Measurements from ENCODE around the gene MZT2B.
A peak's percentile ranks its signal among the peaks of the same experiment; 100 is the strongest.
"Not testable (repeated sequence)": the region's sequence is repeated elsewhere in the genome, so short reads cannot be mapped to it uniquely, and the experiment has no call there.

Gene MZT2B

DNA sequence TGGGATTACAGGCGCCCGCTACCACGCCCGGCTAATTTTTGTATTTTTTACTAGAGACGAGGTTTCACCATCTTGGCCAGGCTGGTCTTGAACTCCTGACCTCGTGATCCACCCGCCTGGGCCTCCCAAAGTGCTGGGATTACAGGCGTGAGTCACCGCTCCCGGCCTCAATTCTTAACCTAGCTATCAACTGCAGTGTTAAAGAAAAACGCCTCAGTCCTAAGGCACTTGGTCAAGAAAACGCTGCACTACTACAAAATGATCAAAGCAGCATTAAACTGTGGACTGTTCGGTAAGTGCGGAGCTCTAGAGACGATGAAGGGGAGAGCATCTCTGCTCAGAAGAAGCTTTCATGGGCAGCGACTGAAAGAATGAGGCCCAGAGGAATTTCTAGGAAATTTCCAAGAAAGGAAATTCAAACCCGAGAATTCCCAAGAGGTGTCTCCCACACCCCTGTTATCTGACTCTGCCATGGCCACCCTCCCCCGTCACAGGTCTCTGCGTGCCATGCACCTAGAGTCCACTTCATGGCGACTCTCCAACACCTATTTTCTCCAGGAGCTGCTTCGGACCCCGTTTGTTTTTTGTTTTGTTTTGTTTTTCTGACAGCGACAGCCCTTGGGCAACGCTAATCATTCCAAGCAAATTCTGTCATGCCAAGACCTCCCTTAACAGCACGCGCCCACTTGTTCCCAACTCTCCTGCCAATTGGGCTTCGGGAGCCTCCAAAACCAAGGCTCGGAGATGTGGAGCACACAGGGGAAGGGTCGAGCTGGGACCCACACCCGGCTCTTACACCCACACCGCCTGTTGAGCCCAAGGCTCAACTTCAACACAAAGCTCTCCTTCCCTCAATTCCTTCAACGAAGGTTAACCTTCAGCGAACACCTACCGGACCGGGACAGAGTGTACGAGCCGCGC lies 1.4 kb upstream of the MZT2B start:
- not testable (repeated sequence) for DNase-seq

GRCh38 chr2:130181325-130181879 lies 660 bp upstream of the MZT2B start, which contains the start of gene SMPD4:
Gene SMPD4, minus strand, starts transcription at chr2:130181602. Its CDS starts 5,010 bp downstream, at chr2:130176592.
- peak; percentile 98 for DNase-seq

DNA sequence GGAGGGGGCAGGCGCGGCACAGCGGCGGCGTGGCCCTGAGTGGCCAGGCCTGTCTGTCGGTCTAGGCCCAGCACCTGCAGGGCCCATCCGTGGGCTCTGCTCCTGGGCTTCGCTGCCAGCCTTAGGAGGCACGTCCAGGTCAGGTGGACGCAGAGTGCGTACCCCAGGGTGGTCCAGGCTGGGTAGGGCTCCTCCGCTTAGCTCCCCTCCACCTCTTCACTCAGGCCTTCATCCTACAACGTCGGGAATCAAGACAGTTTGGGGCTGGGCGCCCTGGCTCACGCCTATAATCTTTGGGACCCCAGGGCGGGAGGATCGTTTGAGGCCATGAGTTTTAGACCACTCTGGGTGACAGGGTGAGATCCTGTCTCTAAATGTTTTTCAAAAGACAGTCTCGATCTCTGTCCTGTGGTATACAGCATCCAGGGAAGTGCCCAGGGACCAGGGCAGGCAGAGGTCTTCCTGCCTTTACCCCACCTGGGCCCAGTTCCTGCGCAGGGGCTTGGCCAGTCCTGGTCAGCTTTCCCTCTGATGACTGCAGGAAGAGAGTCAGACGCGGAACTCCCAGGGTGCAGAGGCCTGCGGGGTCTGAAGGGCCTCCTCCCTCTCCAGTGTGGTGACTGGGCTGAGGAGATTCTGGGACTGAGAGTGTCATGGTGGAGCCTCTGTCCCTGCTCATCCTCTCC lies 907 bp downstream of the MZT2B start:
- not testable (repeated sequence) for DNase-seq

- DNase-seq: peak; percentile 47
Measured at GRCh38 chr2:130183512-130184373, 1.7 kb downstream of the MZT2B start.

DNA sequence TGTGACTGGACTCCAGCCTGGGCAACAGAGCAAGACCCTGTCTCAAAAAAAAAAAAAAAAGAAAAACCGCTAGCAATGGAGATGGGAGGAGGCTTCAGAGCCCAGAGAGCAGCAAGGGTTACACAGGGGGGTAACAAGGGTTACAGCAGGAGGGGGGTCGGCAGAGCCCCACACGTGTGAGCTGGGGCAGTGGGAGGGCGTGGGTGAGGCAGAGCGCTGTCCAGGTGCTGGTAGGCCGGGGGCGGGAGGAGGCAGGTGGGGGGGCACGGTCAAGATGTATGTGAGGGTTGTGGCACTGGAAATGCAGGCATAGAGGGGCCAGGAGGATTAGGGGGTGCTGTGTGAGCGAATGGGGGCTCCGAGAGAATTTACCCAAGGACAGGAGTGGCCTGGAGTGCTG lies 3.4 kb downstream of the MZT2B start:
- no peak for DNase-seq

DNA sequence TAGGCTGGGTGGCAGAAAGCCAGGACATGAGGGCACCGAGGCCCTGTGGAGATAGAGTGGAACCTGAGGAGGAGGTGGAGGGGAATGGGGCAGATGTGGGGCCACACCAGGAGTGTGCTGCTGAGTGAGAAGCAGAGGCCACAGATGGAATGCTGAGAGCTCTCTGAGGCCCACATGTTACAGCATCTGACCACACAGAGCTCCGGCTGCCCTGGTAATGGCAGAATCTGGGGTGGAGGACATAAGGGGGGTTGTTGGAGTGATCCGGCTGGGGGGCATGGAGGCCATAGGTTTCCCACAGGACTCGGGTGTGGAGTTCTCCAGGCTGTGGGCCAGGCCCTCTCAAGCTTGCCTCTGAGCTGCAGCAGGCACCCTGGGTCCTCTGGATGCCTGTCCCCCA lies 3.8 kb downstream of the MZT2B start:
- no peak for DNase-seq

DNA sequence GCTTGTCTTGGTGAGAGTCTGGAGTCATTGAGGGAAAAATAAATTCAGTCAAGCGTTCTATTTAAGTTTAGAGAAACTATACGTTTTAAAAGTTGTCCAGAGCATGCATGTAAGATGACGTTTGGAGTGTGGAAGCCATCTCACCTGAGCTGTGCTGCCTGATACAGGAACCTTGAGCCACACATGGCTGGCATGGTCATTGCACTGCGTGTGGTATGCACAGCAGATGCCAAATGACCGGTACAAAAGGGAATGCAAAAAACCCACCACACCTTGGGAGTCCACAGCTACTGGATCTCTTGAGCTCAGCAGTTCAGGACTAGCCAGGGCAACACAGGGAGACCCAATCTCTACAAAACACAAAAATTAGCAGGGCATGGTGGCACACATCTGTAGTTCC lies 4.3 kb downstream of the MZT2B start:
- DNase-seq: no peak

DNA sequence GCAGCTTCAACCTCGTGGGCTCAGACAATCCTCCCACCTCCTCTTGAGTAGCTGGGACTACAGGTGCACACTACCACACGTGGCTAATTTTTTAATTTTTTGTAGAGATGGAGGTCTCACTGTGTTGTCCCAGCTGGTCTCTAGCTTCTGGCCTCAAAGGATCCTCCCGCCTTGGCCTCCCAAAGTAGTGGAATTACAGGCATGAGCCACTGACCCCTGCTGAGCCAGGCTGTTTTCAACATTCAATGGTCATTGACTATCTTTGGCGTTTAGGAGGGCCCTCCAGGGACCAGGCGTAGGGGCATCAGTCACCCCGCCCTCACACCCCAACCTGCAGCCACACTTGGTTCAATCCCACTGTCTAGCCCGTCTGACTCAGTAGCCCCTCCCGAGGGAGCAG lies 5.2 kb downstream of the MZT2B start:
- DNase-seq: no peak

- DNase-seq: not testable (repeated sequence)
Measured at GRCh38 chr2:130187859-130188792, 6.1 kb downstream of the MZT2B start.

DNA sequence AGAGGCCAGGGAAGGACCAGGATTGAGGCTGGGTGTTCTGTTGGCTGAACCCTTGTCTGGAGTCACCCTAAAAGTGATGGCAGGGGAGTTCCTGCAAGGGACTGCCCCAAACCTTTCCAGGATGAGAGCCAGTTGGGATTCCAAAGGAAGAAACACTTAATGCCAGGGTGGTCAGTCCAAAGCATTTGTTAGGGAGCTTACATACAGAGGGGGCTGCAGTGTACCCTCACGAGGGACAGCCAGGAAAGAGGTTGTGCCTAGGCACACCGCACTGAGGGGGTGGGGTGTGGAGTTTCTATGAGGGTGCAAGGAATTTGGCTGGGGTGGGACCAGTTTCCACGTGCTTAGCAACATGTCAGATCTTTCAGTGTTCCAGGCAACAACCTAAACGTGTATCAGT lies 6.9 kb downstream of the MZT2B start:
- DNase-seq: not testable (repeated sequence)

DNA sequence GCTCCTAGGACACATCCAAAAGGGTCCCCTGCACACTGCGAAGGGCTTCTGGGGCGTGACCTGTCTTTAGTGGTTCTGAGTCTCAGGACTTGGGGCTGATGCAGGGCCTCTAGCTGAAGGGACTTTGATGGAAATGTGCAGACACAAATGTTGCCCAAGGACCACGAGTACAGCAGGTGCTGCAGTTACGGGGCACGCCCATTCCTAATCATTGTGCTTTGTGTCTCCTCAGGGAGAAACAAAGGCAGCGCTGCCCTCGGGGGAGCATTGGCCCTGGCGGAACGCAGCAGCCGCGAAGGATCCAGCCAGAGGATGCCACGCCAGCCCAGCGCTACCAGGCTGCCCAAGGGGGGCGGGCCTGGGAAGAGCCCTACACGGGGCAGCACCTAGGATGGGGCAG lies 8.2 kb downstream of the MZT2B start:
- no peak for DNase-seq

DNA sequence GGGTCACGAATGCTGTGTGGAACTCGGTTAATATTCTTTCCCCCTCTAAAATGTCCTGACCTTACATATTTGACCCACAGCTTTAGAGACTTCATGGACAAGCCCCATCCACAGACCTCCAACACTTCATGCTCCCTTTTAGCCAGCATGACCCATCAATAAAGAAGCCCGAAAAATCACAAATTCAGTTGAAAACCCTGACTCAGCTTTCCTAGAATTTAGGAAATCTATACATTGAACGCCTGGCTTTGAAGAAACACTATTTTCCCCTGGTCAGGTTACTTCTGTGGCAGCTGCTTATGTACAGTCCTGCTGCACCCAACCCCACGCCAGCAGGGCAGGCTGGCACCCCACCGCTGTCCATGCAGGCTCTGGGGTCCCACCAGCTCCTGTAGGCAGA lies 9.3 kb downstream of the MZT2B start:
- DNase-seq: not testable (repeated sequence)

GRCh38 chr2:130192451-130192850 lies 10.4 kb downstream of the MZT2B start:
- DNase-seq: not testable (repeated sequence)

GRCh38 chr2:130193824-130194223 lies 11.8 kb downstream of the MZT2B start:
- DNase-seq: not testable (repeated sequence)

- not testable (repeated sequence) for DNase-seq
Measured at GRCh38 chr2:130195089-130195635, 13.1 kb downstream of the MZT2B start.

GRCh38 chr2:130196052-130196451 lies 14.0 kb downstream of the MZT2B start:
- not testable (repeated sequence) for DNase-seq

DNA sequence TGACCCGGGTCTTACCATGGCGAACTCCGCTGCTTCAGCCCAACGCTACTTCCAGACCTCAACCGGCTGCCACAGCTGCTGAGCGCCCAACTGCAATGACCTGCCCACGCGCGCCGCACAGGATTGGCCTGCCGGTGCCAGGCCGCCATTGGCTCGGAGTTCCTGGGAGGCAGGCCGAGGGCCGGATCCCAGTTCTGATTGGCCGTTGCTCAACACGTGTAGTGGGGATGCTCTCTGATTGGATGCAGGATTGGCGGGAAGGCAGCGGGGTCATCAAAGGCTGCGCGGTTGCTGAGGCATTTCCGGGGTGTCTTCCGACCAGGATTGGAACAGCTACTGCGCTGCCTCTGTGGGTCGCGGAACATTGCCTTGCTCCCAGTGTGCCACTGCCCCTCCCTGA lies 16.3 kb downstream of the MZT2B start, which contains the start of gene TUBA3E:
Gene TUBA3E, minus strand, starts transcription at position 97 of the 400 bp plus-strand sequence. Its CDS starts 79 bp downstream, at position 18.
- no peak for DNase-seq

DNA sequence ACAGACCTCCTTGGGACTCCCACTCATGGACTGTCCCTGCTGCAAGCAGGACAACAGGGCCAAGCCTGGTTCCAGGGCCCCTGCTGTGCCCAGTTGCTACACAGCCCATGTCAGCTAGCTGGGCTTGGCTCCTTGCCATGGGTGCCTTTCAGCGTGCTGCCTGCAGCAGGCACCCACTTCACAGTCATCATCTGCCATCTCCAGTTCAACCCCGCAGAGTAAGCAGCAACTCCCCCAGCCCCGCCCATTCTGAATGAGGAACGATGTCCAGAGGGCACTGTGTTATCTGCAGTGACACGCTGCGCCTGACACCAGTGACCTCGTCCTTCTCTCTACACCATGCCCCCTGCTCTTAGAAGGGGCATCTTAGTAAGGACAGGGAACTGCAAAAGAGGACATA lies 20.5 kb downstream of the MZT2B start:
- peak; percentile 69 for DNase-seq

GRCh38 chr2:130203150-130203549 lies 21.1 kb downstream of the MZT2B start:
- DNase-seq: not testable (repeated sequence)

GRCh38 chr2:130207051-130207450 lies 25.0 kb downstream of the MZT2B start:
- DNase-seq: not testable (repeated sequence)

- not testable (repeated sequence) for DNase-seq
Measured at GRCh38 chr2:130219147-130219546, 37.1 kb downstream of the MZT2B start.
